Measurements from ENCODE around the gene TMEM150B.

TMEM150B gene

GRCh38 chr19:55353803-55354697 lies 28.9 kb upstream of the TMEM150B start:
- Histone ChIP-seq H3K27me3 (ENCODE audit: insufficient read depth, low read length) (peaks cover 35% of the 10 kb centered on the region), H3K27ac (ENCODE audit: low read depth, low read length) (no peak overlapping the region), H3K4me3 (ENCODE audit: low read depth, low read length) (peak overlapping the region; percentile 59), H3K36me3 (ENCODE audit: insufficient read depth, low read length) (no peaks in the 10 kb centered on the region), H3K4me1 (ENCODE audit: control insufficient read depth, insufficient read depth, low read length, unreplicated experiment) (no peaks in the 10 kb centered on the region), H3K79me2 (ENCODE audit: control insufficient read depth, insufficient read depth, low read length, unreplicated experiment) (no peaks in the 10 kb centered on the region), H2AFZ (ENCODE audit: low read length, unreplicated experiment) (no peak overlapping the region)

DNA sequence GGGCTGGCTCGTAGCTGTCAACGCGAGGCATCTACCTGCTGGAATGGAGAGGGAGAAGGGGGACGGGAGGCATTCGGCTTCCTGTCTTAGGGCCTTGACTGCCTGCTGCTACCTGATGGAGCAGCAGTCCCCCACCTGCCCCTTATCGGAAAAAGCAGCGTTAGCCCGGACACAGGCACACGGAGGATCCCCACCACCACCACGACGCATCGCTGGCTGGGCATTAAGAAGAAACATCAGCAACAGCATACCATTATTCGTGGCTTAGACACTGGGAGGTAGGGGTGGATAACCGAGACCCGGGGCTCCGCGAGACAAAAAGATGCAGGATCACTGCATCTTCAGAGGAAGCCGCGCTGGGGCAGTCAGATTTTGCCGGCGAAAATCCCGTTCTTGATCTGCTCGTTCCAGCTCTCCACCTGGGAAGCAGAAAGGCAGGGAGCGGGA lies 28.2 kb upstream of the TMEM150B start:
- peak overlapping the region; percentile 59 for H3K4me3 ChIP-seq (ENCODE audit: low read depth, low read length)
- H3K79me2 ChIP-seq (ENCODE audit: control insufficient read depth, insufficient read depth, low read length, unreplicated experiment) = no peaks in the 10 kb centered on the region
- H3K36me3 ChIP-seq (ENCODE audit: insufficient read depth, low read length) = no peaks in the 10 kb centered on the region
- H3K4me1 ChIP-seq (ENCODE audit: control insufficient read depth, insufficient read depth, low read length, unreplicated experiment) = no peaks in the 10 kb centered on the region
- peaks cover 35% of the 10 kb centered on the region for H3K27me3 ChIP-seq (ENCODE audit: insufficient read depth, low read length)
- H3K27ac ChIP-seq (ENCODE audit: low read depth, low read length) = no peak overlapping the region
- H2AFZ ChIP-seq (ENCODE audit: low read length, unreplicated experiment) = no peak overlapping the region

DNA sequence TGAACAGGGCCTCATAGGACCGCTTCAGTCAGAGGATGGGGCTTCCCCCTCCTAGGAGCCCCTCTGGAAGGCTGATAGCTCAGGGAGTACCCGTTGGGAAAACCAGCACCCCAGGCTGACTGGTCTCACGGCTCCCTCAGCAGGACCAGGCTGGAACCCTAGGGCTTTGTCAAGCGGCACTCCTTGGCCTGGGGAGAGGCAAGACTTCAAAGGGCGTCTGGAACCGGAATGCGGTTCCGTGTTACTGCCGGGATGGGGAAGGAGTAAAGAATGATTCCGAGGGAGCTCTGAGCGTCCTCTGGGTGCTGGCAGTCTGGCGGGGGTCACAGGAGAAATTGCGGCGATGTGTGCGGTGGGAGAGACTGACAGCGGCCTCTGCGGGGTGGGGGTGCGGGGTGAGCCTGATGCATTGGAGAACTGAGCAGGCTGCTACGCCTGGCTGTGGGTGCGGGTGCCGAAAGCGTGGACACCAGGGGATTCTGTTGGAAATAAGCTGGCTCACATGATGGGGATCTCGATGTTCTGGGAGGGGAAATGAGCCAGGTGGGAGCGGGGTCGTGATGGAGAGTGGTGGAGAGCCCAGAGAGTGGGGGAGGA lies 27.5 kb upstream of the TMEM150B start:
- no peak overlapping the region for H3K27ac ChIP-seq (ENCODE audit: low read depth, low read length)
- H2AFZ ChIP-seq (ENCODE audit: low read length, unreplicated experiment) = no peak overlapping the region
- no peaks in the 10 kb centered on the region for H3K36me3 ChIP-seq (ENCODE audit: insufficient read depth, low read length)
- no peak overlapping the region for H3K4me3 ChIP-seq (ENCODE audit: low read depth, low read length)
- H3K27me3 ChIP-seq (ENCODE audit: insufficient read depth, low read length) = peaks cover 35% of the 10 kb centered on the region
- H3K4me1 ChIP-seq (ENCODE audit: control insufficient read depth, insufficient read depth, low read length, unreplicated experiment) = no peaks in the 10 kb centered on the region
- H3K79me2 ChIP-seq (ENCODE audit: control insufficient read depth, insufficient read depth, low read length, unreplicated experiment) = no peaks in the 10 kb centered on the region

DNA sequence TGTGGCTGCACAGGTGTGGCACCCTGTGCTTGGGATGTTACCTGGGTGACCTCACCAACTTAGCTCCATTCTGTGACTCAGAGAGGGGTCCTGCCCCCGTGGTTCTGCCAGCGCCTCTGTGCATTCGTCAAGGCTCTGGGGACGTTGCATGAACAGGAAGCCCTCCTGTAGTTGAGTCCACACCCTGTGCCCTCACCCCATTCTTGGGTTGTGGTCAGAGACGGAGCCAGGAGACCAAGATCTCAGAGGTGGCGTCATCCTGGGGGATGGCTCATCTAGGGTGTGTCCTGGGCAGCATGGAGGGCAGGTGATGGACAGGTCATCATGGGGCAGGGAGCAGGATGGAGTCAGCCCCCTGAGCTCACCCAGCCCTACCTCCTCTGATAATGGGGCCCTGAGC lies 26.9 kb upstream of the TMEM150B start:
- no peak overlapping the region for H2AFZ ChIP-seq (ENCODE audit: low read length, unreplicated experiment)
- H3K27me3 ChIP-seq (ENCODE audit: insufficient read depth, low read length) = peaks cover 35% of the 10 kb centered on the region
- no peak overlapping the region for H3K4me3 ChIP-seq (ENCODE audit: low read depth, low read length)
- H3K79me2 ChIP-seq (ENCODE audit: control insufficient read depth, insufficient read depth, low read length, unreplicated experiment) = no peaks in the 10 kb centered on the region
- no peak overlapping the region for H3K27ac ChIP-seq (ENCODE audit: low read depth, low read length)
- H3K4me1 ChIP-seq (ENCODE audit: control insufficient read depth, insufficient read depth, low read length, unreplicated experiment) = no peaks in the 10 kb centered on the region
- H3K36me3 ChIP-seq (ENCODE audit: insufficient read depth, low read length) = no peaks in the 10 kb centered on the region

DNA sequence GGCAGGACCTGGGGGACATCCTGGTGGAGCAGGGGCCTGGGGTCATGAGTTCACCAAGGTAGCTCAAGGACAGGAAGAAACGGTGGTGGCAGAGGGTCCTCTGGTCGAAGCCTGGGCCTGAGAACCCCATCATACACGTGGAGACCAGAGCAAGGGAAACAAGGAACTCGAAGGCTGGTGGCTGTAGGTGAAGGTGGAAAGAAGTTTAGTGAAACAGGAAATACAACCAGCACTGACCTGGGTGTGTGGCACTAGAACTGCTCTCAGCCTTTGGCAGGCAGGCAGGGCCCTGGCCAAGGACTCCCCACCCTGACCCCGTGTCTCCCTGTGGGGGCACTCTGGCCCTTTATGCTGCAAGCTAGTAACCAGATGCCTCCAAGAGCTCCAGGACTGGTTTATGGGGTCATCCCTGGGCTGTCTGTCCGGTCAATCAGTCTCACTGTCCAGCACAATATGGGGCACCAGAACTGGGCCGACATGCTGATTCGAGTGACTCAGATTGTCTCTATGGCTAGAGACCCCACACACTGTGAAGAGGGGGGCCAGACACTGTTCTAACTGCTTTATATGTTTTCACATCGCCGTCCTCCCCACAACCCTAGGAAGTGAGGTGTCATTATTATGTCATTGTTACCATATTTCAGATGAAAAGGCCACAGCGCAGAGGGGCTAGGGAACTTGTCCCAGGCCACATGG lies 25.6 kb upstream of the TMEM150B start:
- H3K36me3 ChIP-seq (ENCODE audit: insufficient read depth, low read length) = no peaks in the 10 kb centered on the region
- H3K4me1 ChIP-seq (ENCODE audit: control insufficient read depth, insufficient read depth, low read length, unreplicated experiment) = no peaks in the 10 kb centered on the region
- H3K4me3 ChIP-seq (ENCODE audit: low read depth, low read length) = no peak overlapping the region
- H2AFZ ChIP-seq (ENCODE audit: low read length, unreplicated experiment) = no peak overlapping the region
- H3K27ac ChIP-seq (ENCODE audit: low read depth, low read length) = no peak overlapping the region
- peaks cover 35% of the 10 kb centered on the region for H3K27me3 ChIP-seq (ENCODE audit: insufficient read depth, low read length)
- no peaks in the 10 kb centered on the region for H3K79me2 ChIP-seq (ENCODE audit: control insufficient read depth, insufficient read depth, low read length, unreplicated experiment)

DNA sequence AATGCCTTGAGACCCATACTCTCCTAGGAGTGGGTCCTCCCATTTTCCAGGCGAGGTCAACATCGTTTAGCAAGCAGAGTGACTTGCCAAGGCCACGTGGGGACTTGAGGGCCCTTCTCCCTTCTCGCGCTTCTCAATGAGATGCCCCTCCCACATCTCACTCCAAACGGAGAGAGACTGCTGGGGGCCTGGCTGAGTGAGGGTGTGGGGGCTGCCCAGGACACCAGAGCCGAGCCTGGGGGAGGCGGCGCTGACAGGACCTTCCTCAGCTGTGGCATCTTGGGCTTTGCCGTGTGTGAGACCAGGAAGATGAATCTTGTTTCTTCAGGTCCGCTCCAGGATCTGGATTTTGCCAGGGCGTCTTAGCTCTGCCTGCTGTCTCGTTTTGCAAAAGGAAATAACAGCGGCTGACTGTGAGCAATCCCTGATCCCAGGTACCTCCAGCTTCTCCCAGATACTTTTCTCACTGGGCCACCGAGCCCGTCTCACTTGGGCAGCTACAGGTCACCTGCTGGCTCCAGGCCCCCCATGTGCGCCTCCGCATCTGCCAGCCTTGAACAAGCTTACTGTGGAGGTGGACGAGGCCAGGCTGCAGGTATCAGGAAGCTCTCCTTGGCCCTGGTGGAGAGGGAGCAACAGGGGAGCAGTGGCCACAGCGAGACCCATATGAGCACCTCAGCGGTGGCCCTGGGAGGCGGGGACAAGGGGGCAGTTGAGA lies 23.3 kb upstream of the TMEM150B start:
- Histone ChIP-seq H3K27me3 (ENCODE audit: insufficient read depth, low read length) (peaks cover 17% of the 10 kb centered on the region), H3K36me3 (ENCODE audit: insufficient read depth, low read length) (no peaks in the 10 kb centered on the region), H3K79me2 (ENCODE audit: control insufficient read depth, insufficient read depth, low read length, unreplicated experiment) (no peaks in the 10 kb centered on the region), H2AFZ (ENCODE audit: low read length, unreplicated experiment) (no peak overlapping the region), H3K27ac (ENCODE audit: low read depth, low read length) (no peak overlapping the region), H3K4me3 (ENCODE audit: low read depth, low read length) (no peak overlapping the region), H3K4me1 (ENCODE audit: control insufficient read depth, insufficient read depth, low read length, unreplicated experiment) (no peaks in the 10 kb centered on the region)

DNA sequence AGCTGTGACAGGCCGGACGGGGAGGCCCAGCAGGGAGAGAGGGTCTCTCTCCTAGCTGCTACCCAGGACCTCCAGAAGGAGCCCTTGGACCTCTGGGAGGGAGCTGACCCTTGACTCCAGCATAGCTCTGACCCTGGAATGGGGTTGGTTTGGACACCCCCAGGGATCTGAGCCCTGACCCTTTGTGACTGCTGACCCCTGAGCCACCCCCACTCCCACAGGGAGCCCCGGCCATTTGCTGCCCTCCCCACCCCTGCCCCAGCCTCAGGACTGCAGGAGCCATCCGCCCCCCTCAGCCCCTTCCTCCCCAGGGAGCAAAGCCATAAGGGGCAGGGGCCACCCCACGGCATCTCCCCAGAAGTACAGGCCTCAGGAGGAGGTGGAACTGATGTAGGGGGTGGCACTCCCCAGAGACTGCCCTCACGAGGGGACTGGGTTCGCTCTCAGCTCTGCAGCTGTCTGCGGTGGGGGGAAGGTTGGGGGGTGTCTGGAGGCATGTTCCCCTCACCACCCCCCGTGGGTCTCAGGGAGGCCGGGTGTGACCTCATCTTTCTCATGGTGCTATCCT lies 22.4 kb upstream of the TMEM150B start:
- no peaks in the 10 kb centered on the region for H3K36me3 ChIP-seq (ENCODE audit: insufficient read depth, low read length)
- H3K79me2 ChIP-seq (ENCODE audit: control insufficient read depth, insufficient read depth, low read length, unreplicated experiment) = no peaks in the 10 kb centered on the region
- peaks cover 8% of the 10 kb centered on the region for H3K27me3 ChIP-seq (ENCODE audit: insufficient read depth, low read length)
- H3K4me1 ChIP-seq (ENCODE audit: control insufficient read depth, insufficient read depth, low read length, unreplicated experiment) = no peaks in the 10 kb centered on the region
- no peak overlapping the region for H2AFZ ChIP-seq (ENCODE audit: low read length, unreplicated experiment)
- H3K4me3 ChIP-seq (ENCODE audit: low read depth, low read length) = no peak overlapping the region
- H3K27ac ChIP-seq (ENCODE audit: low read depth, low read length) = no peak overlapping the region

- H3K4me1 ChIP-seq (ENCODE audit: control insufficient read depth, insufficient read depth, low read length, unreplicated experiment) = no peaks in the 10 kb centered on the region
- H3K27ac ChIP-seq (ENCODE audit: low read depth, low read length) = no peak overlapping the region
- no peak overlapping the region for H2AFZ ChIP-seq (ENCODE audit: low read length, unreplicated experiment)
- H3K27me3 ChIP-seq (ENCODE audit: insufficient read depth, low read length) = peaks cover 1% of the 10 kb centered on the region; the same call in 1 of the 2 replicates
- H3K4me3 ChIP-seq (ENCODE audit: low read depth, low read length) = no peak overlapping the region
- no peaks in the 10 kb centered on the region for H3K79me2 ChIP-seq (ENCODE audit: control insufficient read depth, insufficient read depth, low read length, unreplicated experiment)
- no peaks in the 10 kb centered on the region for H3K36me3 ChIP-seq (ENCODE audit: insufficient read depth, low read length)
Measured at GRCh38 chr19:55346725-55347441, 21.7 kb upstream of the TMEM150B start.

- H2AFZ ChIP-seq (ENCODE audit: low read length, unreplicated experiment) = no peak overlapping the region
- no peaks in the 10 kb centered on the region for H3K27me3 ChIP-seq (ENCODE audit: insufficient read depth, low read length)
- H3K36me3 ChIP-seq (ENCODE audit: insufficient read depth, low read length) = no peaks in the 10 kb centered on the region
- H3K27ac ChIP-seq (ENCODE audit: low read depth, low read length) = no peak overlapping the region
- H3K79me2 ChIP-seq (ENCODE audit: control insufficient read depth, insufficient read depth, low read length, unreplicated experiment) = no peaks in the 10 kb centered on the region
- no peak overlapping the region for H3K4me3 ChIP-seq (ENCODE audit: low read depth, low read length)
- no peaks in the 10 kb centered on the region for H3K4me1 ChIP-seq (ENCODE audit: control insufficient read depth, insufficient read depth, low read length, unreplicated experiment)
Measured at GRCh38 chr19:55345818-55346724, 20.9 kb upstream of the TMEM150B start.

Measured in ACC112 (cell line).